Liver (tissue), 9 donors: ENCODE data around the gene ZNF532. TPM values are rescaled to one million over a fixed set of nuclear protein-coding genes. Genes with fewer than 3 reads are reported as not detected.

Experiments
- DNase-seq: peaks from one replicate; pipeline ENCODE4 v3.0.0-alpha.2; 2017; ENCODE audit warnings: low spot score
- H3K27ac ChIP-seq, 2 donors: one replicate each; pipeline ENCODE4 v1.7.0; 2013; ENCODE audit warnings: inconsistent platforms in 2 of 2, low read length in 2 of 2, control low read depth in 1 of 2, low read depth in 1 of 2, mild to moderate bottlenecking in 1 of 2
- H3K27me3 ChIP-seq, 4 donors: one replicate each; pipeline versions ENCODE4 v1.6.1 to v1.7.0; 2013; ENCODE audit warnings: low read length in 3 of 4, inconsistent platforms in 1 of 4, mild to moderate bottlenecking in 1 of 4, moderate library complexity in 1 of 4; ENCODE audit not compliant: control insufficient read depth in 4 of 4, insufficient read depth in 4 of 4
- H3K36me3 ChIP-seq, 4 donors: one replicate each; pipeline versions ENCODE4 v1.6.1 to v1.7.0; 2013; ENCODE audit warnings: low read length in 3 of 4, mild to moderate bottlenecking in 3 of 4, low read depth in 1 of 4, moderate library complexity in 1 of 4; ENCODE audit not compliant: control insufficient read depth in 4 of 4, insufficient read depth in 3 of 4
- H3K4me1 ChIP-seq, 4 donors: one replicate each; pipeline versions ENCODE4 v1.6.1 to v1.7.0; 2013; ENCODE audit warnings: low read length in 3 of 4, mild to moderate bottlenecking in 3 of 4, moderate library complexity in 1 of 4; ENCODE audit not compliant: control insufficient read depth in 4 of 4, insufficient read depth in 4 of 4
- H3K4me3 ChIP-seq, 3 donors: one replicate each; pipeline versions ENCODE4 v1.6.1 to v1.7.0; 2013; ENCODE audit warnings: low read length in 3 of 3, control low read depth in 1 of 3, low read depth in 1 of 3, mild to moderate bottlenecking in 1 of 3
- H3K9ac ChIP-seq, 2 donors: one replicate each; pipeline ENCODE4 v1.7.0; 2013; ENCODE audit warnings: low read length in 2 of 2, mild to moderate bottlenecking in 2 of 2, moderate library complexity in 2 of 2, control low read depth in 1 of 2, low read depth in 1 of 2
- H3K9me3 ChIP-seq, 4 donors: one replicate each; pipeline versions ENCODE4 v1.6.1 to v1.7.0; 2013; ENCODE audit warnings: low read length in 3 of 4; ENCODE audit not compliant: control insufficient read depth in 4 of 4
- FOXA1 ChIP-seq: IDR thresholded peaks from 2 replicates; pipeline ENCODE4 v1.6.1; 2016; ENCODE audit warnings: antibody characterized with exemption
- FOXA2 ChIP-seq: IDR thresholded peaks from 2 replicates; pipeline ENCODE4 v1.6.1; 2016; ENCODE audit warnings: antibody characterized with exemption
- GABPA ChIP-seq, 2 donors: IDR thresholded peaks in 1 of 2; conservative IDR thresholded peaks in 1 of 2; 2 replicates each; pipeline ENCODE4 v1.6.1; 2016; ENCODE audit warnings: antibody characterized with exemption in 2 of 2, mild to moderate bottlenecking in 1 of 2, moderate library complexity in 1 of 2
- HNF4A ChIP-seq, 2 donors: conservative IDR thresholded peaks; 2 replicates each; pipeline ENCODE4 v1.6.1; 2016; ENCODE audit warnings: antibody characterized with exemption in 2 of 2, mild to moderate bottlenecking in 2 of 2
- HNF4G ChIP-seq: IDR thresholded peaks from 2 replicates; pipeline ENCODE4 v1.6.1; 2016; ENCODE audit warnings: antibody characterized with exemption
- JUND ChIP-seq, 2 donors: IDR thresholded peaks; 2 replicates each; pipeline ENCODE4 v1.6.1; 2016; ENCODE audit warnings: antibody characterized with exemption in 2 of 2
- NR2F2 ChIP-seq: IDR thresholded peaks from 2 replicates; pipeline ENCODE4 v1.6.1; 2016; ENCODE audit warnings: antibody characterized with exemption
- RAD21 ChIP-seq, 2 donors: IDR thresholded peaks; 2 replicates each; pipeline ENCODE4 v1.6.1; 2016; ENCODE audit warnings: antibody characterized with exemption in 2 of 2, mild to moderate bottlenecking in 2 of 2
- RXRA ChIP-seq, 2 donors: IDR thresholded peaks; 2 replicates each; pipeline ENCODE4 v1.6.1; 2017 to 2018; ENCODE audit warnings: antibody characterized with exemption in 2 of 2, mild to moderate bottlenecking in 1 of 2
- SP1 ChIP-seq: IDR thresholded peaks from 2 replicates; pipeline ENCODE4 v1.6.1; 2018; ENCODE audit warnings: antibody characterized with exemption, mild to moderate bottlenecking
- TAF1 ChIP-seq: conservative IDR thresholded peaks from 2 replicates; pipeline ENCODE4 v1.6.1; 2016; ENCODE audit warnings: antibody characterized with exemption, mild to moderate bottlenecking
- WGBS: extraction: QIAGEN DNeasy Blood & Tissue Kit; methylation state at CpG from one replicate; pipeline ENCODE4 v1.1.7; 2013; 5-methylcytosine and 5-hydroxymethylcytosine counted together
- polyA plus RNA-seq, 2 donors: library from polyadenylated mRNA; stranded (reverse) in 1 of 2; unstranded in 1 of 2; fragments of 200-250 nt in 1 of 2; fragments of >200 nt in 1 of 2; fragmentation: Nextera tagmentation in 1 of 2; extraction: Ambion mirVana in 1 of 2; gene quantifications; one replicate each; pipeline versions ENCODE4 v1.2.1 to v1.2.3, GENCODE V29; 2013 to 2015
- total RNA-seq, 2 donors: library from RNA; depleted of rRNA; stranded (reverse); fragments of >200 nt; gene quantifications; one replicate each; pipeline ENCODE4 v1.2.3, GENCODE V29; 2014
- TF ChIP-seq, protein P1 (sequence below): IDR thresholded peaks from 2 replicates; pipeline ENCODE4 v1.6.1; 2016; ENCODE audit warnings: antibody characterized with exemption
- TF ChIP-seq, protein P2 (sequence below): fragments of 150-350 bp; IDR thresholded peaks from 2 replicates; pipeline ENCODE4 v1.5.1; 2017; ENCODE audit warnings: improper control_type of control experiment, low read depth, low read length; ENCODE audit not compliant: missing input control
- TF ChIP-seq, protein P3 (sequence below): IDR thresholded peaks from 2 replicates; pipeline ENCODE4 v1.6.1; 2016; ENCODE audit warnings: antibody characterized with exemption, mild to moderate bottlenecking
- TF ChIP-seq, protein P4 (sequence below): IDR thresholded peaks from 2 replicates; pipeline ENCODE4 v1.6.1; 2016; ENCODE audit warnings: antibody characterized with exemption
- TF ChIP-seq, protein P5 (sequence below): IDR thresholded peaks from 2 replicates; pipeline ENCODE4 v1.6.1; 2016; ENCODE audit warnings: antibody characterized with exemption
- donor health status: healthy.
- donor health status: healthy.
- donor health status: healthy.
- donor health status: healthy.
- donor health status: healthy.

ZNF532 gene
- total and polyA plus RNA-seq, 4 donors, result 0.68 to 5.6 (median 2.5) TPM

DNA sequence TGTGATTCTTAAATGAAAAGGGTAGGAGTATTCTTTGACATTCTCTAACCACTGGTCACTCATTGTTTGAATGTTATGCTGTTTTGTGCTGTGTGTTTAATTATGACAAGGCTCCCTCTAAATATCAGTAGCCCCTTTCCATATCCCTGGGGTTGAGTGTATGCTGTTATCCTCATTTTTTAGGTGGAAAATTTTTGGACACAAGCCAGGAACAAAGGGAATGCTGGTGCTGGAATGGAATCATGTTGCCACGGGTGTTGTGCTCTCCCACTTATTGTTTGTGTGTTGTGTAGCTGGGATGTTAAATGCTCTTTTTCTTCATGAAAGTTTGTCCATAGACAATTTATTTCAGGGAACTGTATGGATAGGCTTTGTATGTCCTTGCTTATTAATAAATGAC is 43.3 kb downstream of the ZNF532 start:
- H3K9me3 ChIP-seq, result no peaks in the 10 kb centered on the region
- 86% methylated on average over 1 of the region's 1 CpG for WGBS
- H3K4me1 ChIP-seq, result no peaks in the 10 kb centered on the region

DNA sequence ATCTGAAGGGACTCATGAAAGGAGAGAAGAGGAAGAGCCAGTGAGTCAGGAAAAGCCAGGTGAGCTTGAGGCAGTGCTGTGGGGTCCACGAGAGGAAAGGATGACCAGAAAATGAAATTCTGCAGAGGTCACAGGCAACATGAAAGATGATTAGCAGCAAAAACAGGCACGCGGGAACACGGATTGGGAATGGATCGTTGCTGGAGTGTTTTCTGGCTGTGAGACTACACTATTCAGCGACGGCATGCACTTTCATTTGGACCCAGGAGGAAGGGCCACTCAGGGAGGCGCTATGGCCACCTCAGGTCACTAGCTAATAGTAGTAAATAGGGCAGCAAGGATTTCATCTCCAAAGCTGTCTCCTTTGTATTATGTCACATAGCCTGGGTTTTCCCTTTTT is 44.8 kb downstream of the ZNF532 start:
- no peaks in the 10 kb centered on the region for H3K36me3 ChIP-seq
- 89% methylated on average over 8 of the region's 8 CpGs for WGBS
- no peak overlapping the region for H3K4me3 ChIP-seq
- H3K27me3 ChIP-seq, result no peaks in the 10 kb centered on the region
- H3K4me1 ChIP-seq, result no peaks in the 10 kb centered on the region
- H3K9ac ChIP-seq, result no peak overlapping the region
- no peaks in the 10 kb centered on the region for H3K9me3 ChIP-seq
- no peak for DNase-seq
- TF ChIP-seq FOXA1, result no peak
- TF ChIP-seq GABPA (IDR thresholded peaks at IDR 0.05 in 1 of 2, conservative IDR thresholded peaks at IDR 0.05 in 1 of 2), result no peak
- no peak for TF ChIP-seq NR2F2
- no peak for TF ChIP-seq TAF1
- TF ChIP-seq, protein P1, sequence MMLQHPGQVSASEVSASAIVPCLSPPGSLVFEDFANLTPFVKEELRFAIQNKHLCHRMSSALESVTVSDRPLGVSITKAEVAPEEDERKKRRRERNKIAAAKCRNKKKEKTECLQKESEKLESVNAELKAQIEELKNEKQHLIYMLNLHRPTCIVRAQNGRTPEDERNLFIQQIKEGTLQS, result no peak
- TF ChIP-seq JUND (IDR thresholded peaks at IDR 0.05), result no peak
- TF ChIP-seq RAD21 (IDR thresholded peaks at IDR 0.05), result no peak
- no peak for TF ChIP-seq RXRA (IDR thresholded peaks at IDR 0.05)
- TF ChIP-seq HNF4A (conservative IDR thresholded peaks at IDR 0.05), result no peak
- TF ChIP-seq, protein P2, sequence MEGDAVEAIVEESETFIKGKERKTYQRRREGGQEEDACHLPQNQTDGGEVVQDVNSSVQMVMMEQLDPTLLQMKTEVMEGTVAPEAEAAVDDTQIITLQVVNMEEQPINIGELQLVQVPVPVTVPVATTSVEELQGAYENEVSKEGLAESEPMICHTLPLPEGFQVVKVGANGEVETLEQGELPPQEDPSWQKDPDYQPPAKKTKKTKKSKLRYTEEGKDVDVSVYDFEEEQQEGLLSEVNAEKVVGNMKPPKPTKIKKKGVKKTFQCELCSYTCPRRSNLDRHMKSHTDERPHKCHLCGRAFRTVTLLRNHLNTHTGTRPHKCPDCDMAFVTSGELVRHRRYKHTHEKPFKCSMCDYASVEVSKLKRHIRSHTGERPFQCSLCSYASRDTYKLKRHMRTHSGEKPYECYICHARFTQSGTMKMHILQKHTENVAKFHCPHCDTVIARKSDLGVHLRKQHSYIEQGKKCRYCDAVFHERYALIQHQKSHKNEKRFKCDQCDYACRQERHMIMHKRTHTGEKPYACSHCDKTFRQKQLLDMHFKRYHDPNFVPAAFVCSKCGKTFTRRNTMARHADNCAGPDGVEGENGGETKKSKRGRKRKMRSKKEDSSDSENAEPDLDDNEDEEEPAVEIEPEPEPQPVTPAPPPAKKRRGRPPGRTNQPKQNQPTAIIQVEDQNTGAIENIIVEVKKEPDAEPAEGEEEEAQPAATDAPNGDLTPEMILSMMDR, result no peak
- TF ChIP-seq, protein P3, sequence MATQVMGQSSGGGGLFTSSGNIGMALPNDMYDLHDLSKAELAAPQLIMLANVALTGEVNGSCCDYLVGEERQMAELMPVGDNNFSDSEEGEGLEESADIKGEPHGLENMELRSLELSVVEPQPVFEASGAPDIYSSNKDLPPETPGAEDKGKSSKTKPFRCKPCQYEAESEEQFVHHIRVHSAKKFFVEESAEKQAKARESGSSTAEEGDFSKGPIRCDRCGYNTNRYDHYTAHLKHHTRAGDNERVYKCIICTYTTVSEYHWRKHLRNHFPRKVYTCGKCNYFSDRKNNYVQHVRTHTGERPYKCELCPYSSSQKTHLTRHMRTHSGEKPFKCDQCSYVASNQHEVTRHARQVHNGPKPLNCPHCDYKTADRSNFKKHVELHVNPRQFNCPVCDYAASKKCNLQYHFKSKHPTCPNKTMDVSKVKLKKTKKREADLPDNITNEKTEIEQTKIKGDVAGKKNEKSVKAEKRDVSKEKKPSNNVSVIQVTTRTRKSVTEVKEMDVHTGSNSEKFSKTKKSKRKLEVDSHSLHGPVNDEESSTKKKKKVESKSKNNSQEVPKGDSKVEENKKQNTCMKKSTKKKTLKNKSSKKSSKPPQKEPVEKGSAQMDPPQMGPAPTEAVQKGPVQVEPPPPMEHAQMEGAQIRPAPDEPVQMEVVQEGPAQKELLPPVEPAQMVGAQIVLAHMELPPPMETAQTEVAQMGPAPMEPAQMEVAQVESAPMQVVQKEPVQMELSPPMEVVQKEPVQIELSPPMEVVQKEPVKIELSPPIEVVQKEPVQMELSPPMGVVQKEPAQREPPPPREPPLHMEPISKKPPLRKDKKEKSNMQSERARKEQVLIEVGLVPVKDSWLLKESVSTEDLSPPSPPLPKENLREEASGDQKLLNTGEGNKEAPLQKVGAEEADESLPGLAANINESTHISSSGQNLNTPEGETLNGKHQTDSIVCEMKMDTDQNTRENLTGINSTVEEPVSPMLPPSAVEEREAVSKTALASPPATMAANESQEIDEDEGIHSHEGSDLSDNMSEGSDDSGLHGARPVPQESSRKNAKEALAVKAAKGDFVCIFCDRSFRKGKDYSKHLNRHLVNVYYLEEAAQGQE, result no peak
- TF ChIP-seq FOXA2, result no peak
- no peak for TF ChIP-seq SP1
- TF ChIP-seq HNF4G, result no peak
- no peak overlapping the region for H3K27ac ChIP-seq

More for the DNA sequence above, 43.3 kb downstream of the ZNF532 start:
- H3K9ac ChIP-seq, result no peak overlapping the region
- TF ChIP-seq RXRA (IDR thresholded peaks at IDR 0.05), result no peak
- TF ChIP-seq NR2F2, result no peak
- no peak for TF ChIP-seq SP1
- TF ChIP-seq HNF4A (conservative IDR thresholded peaks at IDR 0.05), result no peak
- TF ChIP-seq HNF4G, result no peak
- H3K27me3 ChIP-seq, result no peaks in the 10 kb centered on the region
- no peak overlapping the region for H3K27ac ChIP-seq
- no peak overlapping the region for H3K4me3 ChIP-seq
- no peaks in the 10 kb centered on the region for H3K36me3 ChIP-seq
- no peak for DNase-seq

DNA sequence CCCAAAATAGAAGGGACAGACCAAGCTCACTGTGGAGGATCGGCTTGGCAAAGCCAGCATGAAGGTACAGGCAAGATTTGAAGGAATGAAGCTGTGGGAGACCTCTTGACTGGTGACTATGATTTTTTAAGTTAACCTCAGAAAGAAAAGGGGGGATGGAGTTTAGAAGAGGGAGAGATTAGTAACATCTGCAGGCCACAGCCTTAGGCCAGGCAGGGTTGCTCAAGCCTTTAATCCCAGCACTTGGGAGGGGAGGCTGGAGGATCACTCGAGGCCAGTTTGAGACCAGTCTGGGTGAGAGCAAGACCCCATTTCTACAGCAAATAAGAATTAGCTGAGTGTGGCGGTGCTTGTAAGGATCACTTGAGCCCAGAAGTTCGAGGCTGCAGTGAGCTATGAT is 46.6 kb downstream of the ZNF532 start:
- H3K4me3 ChIP-seq, result no peak overlapping the region
- no peaks in the 10 kb centered on the region for H3K36me3 ChIP-seq
- H3K4me1 ChIP-seq, result no peaks in the 10 kb centered on the region
- no peaks in the 10 kb centered on the region for H3K27me3 ChIP-seq
- H3K27ac ChIP-seq, result no peak overlapping the region
- H3K9me3 ChIP-seq, result no peaks in the 10 kb centered on the region
- H3K9ac ChIP-seq, result no peak overlapping the region
- DNase-seq, result no peak
- 87% methylated on average over 4 of the region's 4 CpGs for WGBS
- TF ChIP-seq RAD21 (IDR thresholded peaks at IDR 0.05) (no peak), HNF4G (no peak)
- TF ChIP-seq, protein P4, sequence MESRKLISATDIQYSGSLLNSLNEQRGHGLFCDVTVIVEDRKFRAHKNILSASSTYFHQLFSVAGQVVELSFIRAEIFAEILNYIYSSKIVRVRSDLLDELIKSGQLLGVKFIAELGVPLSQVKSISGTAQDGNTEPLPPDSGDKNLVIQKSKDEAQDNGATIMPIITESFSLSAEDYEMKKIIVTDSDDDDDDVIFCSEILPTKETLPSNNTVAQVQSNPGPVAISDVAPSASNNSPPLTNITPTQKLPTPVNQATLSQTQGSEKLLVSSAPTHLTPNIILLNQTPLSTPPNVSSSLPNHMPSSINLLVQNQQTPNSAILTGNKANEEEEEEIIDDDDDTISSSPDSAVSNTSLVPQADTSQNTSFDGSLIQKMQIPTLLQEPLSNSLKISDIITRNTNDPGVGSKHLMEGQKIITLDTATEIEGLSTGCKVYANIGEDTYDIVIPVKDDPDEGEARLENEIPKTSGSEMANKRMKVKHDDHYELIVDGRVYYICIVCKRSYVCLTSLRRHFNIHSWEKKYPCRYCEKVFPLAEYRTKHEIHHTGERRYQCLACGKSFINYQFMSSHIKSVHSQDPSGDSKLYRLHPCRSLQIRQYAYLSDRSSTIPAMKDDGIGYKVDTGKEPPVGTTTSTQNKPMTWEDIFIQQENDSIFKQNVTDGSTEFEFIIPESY, result no peak
- TF ChIP-seq, protein P5, sequence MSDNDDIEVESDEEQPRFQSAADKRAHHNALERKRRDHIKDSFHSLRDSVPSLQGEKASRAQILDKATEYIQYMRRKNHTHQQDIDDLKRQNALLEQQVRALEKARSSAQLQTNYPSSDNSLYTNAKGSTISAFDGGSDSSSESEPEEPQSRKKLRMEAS, result no peak
- TF ChIP-seq, protein P3, result no peak
